Muscle layer of duodenum (tissue), 2 donors: ENCODE results near the gene ZNF91.
"Not testable (repeated sequence)": the region's sequence is repeated elsewhere in the genome, so short reads cannot be mapped to it uniquely, and the experiment has no call there.

ENCODE experiments used
- H3K27ac ChIP-seq: one replicate; pipeline ENCODE4 v1.7.0; 2013; ENCODE audit warnings: mild to moderate bottlenecking, low read length
- H3K27me3 ChIP-seq: one replicate; pipeline ENCODE4 v1.7.0; 2013; ENCODE audit warnings: low read depth, mild to moderate bottlenecking, control low read depth, low read length
- H3K36me3 ChIP-seq, 2 donors: one replicate each; pipeline ENCODE4 v1.7.0; 2013; ENCODE audit warnings: low read length in 2 of 2, control low read depth in 1 of 2, mild to moderate bottlenecking in 1 of 2; ENCODE audit not compliant: insufficient read depth in 2 of 2, control insufficient read depth in 1 of 2
- H3K4me1 ChIP-seq, 2 donors: one replicate each; pipeline ENCODE4 v1.7.0; 2013; ENCODE audit warnings: low read length in 2 of 2, mild to moderate bottlenecking in 2 of 2, control low read depth in 1 of 2, moderate library complexity in 1 of 2; ENCODE audit not compliant: insufficient read depth in 2 of 2, control insufficient read depth in 1 of 2
- H3K4me3 ChIP-seq, 2 donors: one replicate each; pipeline ENCODE4 v1.7.0; 2013; ENCODE audit warnings: low read length in 2 of 2, low read depth in 1 of 2, mild to moderate bottlenecking in 1 of 2
- H3K9me3 ChIP-seq, 2 donors: one replicate each; pipeline ENCODE4 v1.7.0; 2013; ENCODE audit warnings: low read length in 2 of 2, control low read depth in 1 of 2, mild to moderate bottlenecking in 1 of 2; ENCODE audit not compliant: control insufficient read depth in 1 of 2
- donor health status: healthy.

Gene ZNF91

DNA sequence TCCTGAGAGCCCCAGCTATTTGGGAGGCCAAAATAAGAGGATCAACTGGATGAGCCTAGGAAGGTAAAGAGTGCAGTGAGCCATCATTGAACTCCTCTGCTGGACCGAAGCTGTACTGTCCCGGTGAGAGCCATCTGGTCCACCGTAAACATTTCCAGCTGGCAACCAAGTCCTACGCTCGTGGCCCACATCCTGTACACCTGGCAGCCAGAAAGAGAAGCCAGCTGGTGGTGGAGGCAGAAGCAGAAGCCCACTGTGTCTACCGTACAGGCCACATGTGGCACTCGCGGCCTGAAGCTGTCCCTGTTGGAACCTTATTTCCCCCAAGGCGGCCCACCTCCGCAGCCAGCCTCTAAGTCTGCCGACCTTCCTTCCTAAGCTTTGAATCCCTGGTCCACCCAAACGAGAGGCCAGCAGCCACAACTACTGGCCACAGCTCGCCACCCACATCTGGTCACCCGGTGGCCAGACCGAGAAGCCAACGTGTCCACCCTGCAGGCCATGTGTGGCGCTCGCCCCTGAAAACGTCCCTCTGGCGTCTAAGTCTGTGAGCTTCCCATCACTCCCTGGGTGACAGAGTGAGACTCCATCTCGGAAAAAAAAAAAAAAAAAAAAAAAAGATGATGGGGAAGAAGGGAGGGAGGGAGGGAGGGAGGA lies 14.2 kb upstream of the ZNF91 start:
- Histone ChIP-seq H3K36me3 (no peaks in the 10 kb centered on the region), H3K4me3 (no peak overlapping the region), H3K4me1 (no peaks in the 10 kb centered on the region), H3K27me3 (no peaks in the 10 kb centered on the region), H3K9me3 (no peaks in the 10 kb centered on the region), H3K27ac (no peak overlapping the region)

- no peaks in the 10 kb centered on the region for H3K4me1 ChIP-seq
- H3K9me3 ChIP-seq: no peaks in the 10 kb centered on the region
- H3K27me3 ChIP-seq: no peaks in the 10 kb centered on the region
- no peak overlapping the region for H3K4me3 ChIP-seq
- no peak overlapping the region for H3K27ac ChIP-seq
- H3K36me3 ChIP-seq: no peaks in the 10 kb centered on the region
Observed at GRCh38 chr19:23407616-23408133, 12.4 kb upstream of the ZNF91 start.

DNA sequence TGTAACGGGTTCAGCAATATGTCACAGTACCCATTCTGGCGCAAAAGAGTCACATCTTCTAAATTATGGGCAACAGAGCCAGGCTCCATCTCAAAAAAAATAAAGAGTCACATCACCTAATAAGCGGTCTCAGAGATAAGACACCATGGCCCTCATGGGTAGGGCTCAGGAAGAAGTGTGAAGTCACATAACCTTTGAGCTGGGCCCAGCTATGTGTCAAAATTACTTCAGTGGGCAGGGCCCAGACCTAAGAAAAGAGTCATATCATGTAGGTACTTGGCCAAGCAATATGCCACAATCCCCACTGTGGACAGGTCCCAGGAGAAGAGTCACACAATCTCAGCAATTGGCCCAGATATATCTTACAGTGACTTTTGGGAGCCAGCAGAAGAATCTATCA lies 11.4 kb upstream of the ZNF91 start:
- Histone ChIP-seq H3K36me3 (no peaks in the 10 kb centered on the region), H3K27me3 (no peaks in the 10 kb centered on the region), H3K27ac (no peak overlapping the region), H3K9me3 (no peaks in the 10 kb centered on the region), H3K4me1 (no peaks in the 10 kb centered on the region), H3K4me3 (no peak overlapping the region)

GRCh38 chr19:23406091-23406490 lies 10.8 kb upstream of the ZNF91 start:
- Histone ChIP-seq H3K4me3 (no peak overlapping the region), H3K4me1 (no peaks in the 10 kb centered on the region), H3K27me3 (no peaks in the 10 kb centered on the region), H3K27ac (no peak overlapping the region), H3K9me3 (no peaks in the 10 kb centered on the region), H3K36me3 (no peaks in the 10 kb centered on the region)

GRCh38 chr19:23404676-23405075 lies 9.4 kb upstream of the ZNF91 start:
- no peaks in the 10 kb centered on the region for H3K27me3 ChIP-seq

GRCh38 chr19:23403581-23404324 lies 8.5 kb upstream of the ZNF91 start:
- no peaks in the 10 kb centered on the region for H3K36me3 ChIP-seq
- no peaks in the 10 kb centered on the region for H3K9me3 ChIP-seq
- H3K27me3 ChIP-seq: no peaks in the 10 kb centered on the region
- no peaks in the 10 kb centered on the region for H3K4me1 ChIP-seq
- H3K4me3 ChIP-seq: no peak overlapping the region
- peak overlapping the region; percentile 76 for H3K27ac ChIP-seq

More at GRCh38 chr19:23404676-23405075, 9.4 kb upstream of the ZNF91 start:
- H3K4me1 ChIP-seq: no peaks in the 10 kb centered on the region
- no peak overlapping the region for H3K4me3 ChIP-seq
- no peak overlapping the region for H3K27ac ChIP-seq
- H3K36me3 ChIP-seq: no peaks in the 10 kb centered on the region
- H3K9me3 ChIP-seq: no peaks in the 10 kb centered on the region

GRCh38 chr19:23403052-23403451 lies 7.8 kb upstream of the ZNF91 start:
- no peaks in the 10 kb centered on the region for H3K4me1 ChIP-seq
- H3K27me3 ChIP-seq: no peaks in the 10 kb centered on the region
- no peaks in the 10 kb centered on the region for H3K36me3 ChIP-seq
- H3K9me3 ChIP-seq: no peaks in the 10 kb centered on the region
- H3K4me3 ChIP-seq: no peak overlapping the region
- H3K27ac ChIP-seq: peak overlapping the region; percentile 76

DNA sequence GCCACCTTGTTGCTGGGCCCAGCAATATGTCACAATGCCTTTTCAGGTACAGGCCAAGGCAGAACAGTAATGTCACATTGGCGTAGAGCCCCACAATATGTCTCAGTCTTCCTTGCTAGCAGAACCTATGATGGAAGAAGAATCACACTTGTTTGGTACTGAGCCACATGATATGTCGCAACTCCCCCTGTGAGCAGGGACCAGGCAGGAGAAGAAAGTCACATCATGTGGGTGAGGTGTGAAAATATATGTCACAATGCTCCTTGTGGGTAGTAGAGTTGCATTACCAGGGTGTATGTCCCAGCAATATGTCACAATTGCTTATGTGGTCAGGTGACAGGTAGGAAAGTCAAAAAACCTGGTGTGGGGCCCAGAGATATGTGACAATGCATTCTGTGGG lies 7.1 kb upstream of the ZNF91 start:
- H3K4me1 ChIP-seq: no peaks in the 10 kb centered on the region
- no peak overlapping the region for H3K4me3 ChIP-seq
- no peaks in the 10 kb centered on the region for H3K9me3 ChIP-seq
- H3K36me3 ChIP-seq: no peaks in the 10 kb centered on the region
- H3K27ac ChIP-seq: peak overlapping the region; percentile 76
- no peaks in the 10 kb centered on the region for H3K27me3 ChIP-seq

- no peaks in the 10 kb centered on the region for H3K4me1 ChIP-seq
- H3K27ac ChIP-seq: no peak overlapping the region
Observed at GRCh38 chr19:23401086-23401610, 5.9 kb upstream of the ZNF91 start.

DNA sequence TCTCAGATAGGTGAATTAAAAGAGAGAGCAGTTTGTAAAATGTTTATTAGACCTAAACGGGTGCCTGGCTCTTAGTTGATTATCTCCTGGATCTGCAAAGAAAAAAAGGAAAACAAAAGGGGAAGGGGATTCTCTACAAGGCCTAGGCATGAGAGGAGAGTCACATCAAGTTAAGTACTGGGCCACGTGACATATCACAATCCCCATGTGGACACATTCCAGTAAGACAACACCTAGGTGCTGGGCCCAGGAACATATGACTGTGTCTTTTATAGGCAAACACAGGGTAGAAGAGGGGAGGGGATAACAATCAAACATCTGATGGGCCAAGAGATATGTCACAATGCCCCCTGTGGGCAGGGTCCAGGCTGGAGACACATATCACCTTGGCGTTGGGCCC lies 4.2 kb upstream of the ZNF91 start:
- Histone ChIP-seq H3K4me3 (no peak overlapping the region), H3K36me3 (no peaks in the 10 kb centered on the region), H3K27ac (no peak overlapping the region), H3K4me1 (peaks cover 0 to under 1% of the 10 kb centered on the region in 2 donors), H3K27me3 (no peaks in the 10 kb centered on the region), H3K9me3 (no peaks in the 10 kb centered on the region)

More at GRCh38 chr19:23401086-23401610, 5.9 kb upstream of the ZNF91 start:
- Histone ChIP-seq H3K9me3 (no peaks in the 10 kb centered on the region), H3K36me3 (no peaks in the 10 kb centered on the region), H3K27me3 (no peaks in the 10 kb centered on the region), H3K4me3 (no peak overlapping the region)

GRCh38 chr19:23395722-23396117 lies 449 bp upstream of the ZNF91 start:
- peaks cover 0 to 30% of the 10 kb centered on the region in 2 donors for H3K4me1 ChIP-seq
- H3K27me3 ChIP-seq, H3K9me3 ChIP-seq, H3K36me3 ChIP-seq: not testable (repeated sequence)
- H3K27ac ChIP-seq: peak overlapping the region; percentile 97
- H3K4me3 ChIP-seq: peak overlapping the region in 1 of 2 donors; percentile 89
